NOMO-1 (cell line): ENCODE results near the gene POLR2E.
"Not testable (repeated sequence)": the region's sequence is repeated elsewhere in the genome, so short reads cannot be mapped to it uniquely, and the experiment has no call there.

Experiments used
- DNase-seq, 2 experiments: peaks; one replicate each; lab custom pipeline; 2025; ENCODE audit not compliant: unreplicated experiment in 2 of 2; lab: John Stamatoyannopoulos, UW

POLR2E gene

DNA sequence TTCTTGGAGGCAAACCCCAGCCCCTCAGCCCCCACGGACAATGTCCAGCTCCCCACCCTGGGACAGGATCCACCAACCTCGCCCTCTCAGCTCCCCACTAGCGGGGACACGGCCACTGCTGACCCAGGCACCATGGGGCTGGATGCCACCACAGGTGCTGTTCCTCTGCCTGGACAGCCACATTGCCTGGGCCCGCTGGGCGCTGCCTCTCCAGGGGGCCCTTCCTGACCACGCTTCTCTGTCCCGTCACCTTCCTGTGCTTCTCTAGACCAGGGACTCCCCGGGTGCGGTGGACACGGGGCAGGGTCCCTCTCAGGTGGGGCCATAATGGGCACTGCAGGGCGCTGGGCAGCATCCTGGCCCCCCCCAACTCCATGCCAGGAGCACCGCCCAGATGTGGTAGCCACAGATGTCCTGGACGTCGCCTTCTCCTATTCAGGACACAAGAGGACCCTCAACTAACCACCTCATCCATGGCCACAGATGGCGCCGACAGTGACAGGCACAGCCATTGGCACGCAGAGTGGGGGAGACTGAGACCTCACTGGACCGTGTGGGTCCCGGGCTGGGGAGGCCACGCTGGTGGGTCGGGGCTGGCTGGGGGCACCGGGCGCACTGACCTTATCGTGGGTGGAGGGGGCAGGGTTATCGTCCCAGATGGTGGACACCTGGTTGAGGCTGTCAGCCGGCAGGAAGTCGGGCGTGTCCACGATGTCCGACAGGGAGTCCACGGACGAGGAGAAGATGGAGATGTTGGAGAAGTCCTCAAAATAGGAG, 32.0 kb upstream of the POLR2E start:
- DNase-seq = no peak

DNA sequence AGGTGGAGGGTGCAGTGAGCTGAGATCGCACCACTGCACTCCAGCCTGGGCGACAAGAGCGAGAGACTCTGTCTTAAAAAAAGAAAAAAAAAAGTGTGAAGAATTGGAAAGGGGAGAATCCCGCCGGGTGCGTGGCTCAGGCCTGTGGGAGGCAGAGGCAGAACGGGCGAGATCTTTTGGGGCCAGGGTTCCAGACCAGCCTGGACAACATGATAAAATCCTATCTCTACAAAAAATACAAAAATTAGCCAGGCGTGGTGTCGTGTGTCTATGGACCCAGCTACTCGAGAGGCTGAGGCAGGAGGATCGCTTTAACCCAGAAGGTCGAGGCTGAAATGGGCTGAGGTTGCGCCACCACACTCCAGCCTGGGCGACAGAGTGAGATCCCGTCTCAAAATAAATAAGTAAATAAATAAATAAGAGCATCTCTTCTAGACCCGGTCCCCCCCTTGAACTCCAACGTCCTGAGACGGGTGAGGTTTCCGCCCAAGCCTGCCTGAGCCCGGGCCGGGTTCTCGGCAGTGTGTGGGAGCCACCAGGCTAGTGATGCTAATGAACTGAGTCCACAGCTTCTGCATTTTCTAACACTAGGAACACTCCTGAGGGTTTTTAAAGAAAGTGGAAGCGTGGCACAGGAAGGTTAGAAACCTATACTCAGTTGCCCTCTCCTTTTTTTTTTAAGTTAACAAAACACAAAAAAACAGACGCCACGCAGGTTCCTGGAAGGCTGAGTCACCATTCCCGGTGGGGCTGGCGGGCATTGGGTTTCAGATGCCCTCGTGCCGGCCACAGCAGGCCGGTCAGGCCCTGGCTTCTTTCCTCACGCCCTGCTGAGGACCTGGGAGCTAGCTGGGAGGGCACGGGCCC, 30.7 kb upstream of the POLR2E start:
- DNase-seq = no peak

DNA sequence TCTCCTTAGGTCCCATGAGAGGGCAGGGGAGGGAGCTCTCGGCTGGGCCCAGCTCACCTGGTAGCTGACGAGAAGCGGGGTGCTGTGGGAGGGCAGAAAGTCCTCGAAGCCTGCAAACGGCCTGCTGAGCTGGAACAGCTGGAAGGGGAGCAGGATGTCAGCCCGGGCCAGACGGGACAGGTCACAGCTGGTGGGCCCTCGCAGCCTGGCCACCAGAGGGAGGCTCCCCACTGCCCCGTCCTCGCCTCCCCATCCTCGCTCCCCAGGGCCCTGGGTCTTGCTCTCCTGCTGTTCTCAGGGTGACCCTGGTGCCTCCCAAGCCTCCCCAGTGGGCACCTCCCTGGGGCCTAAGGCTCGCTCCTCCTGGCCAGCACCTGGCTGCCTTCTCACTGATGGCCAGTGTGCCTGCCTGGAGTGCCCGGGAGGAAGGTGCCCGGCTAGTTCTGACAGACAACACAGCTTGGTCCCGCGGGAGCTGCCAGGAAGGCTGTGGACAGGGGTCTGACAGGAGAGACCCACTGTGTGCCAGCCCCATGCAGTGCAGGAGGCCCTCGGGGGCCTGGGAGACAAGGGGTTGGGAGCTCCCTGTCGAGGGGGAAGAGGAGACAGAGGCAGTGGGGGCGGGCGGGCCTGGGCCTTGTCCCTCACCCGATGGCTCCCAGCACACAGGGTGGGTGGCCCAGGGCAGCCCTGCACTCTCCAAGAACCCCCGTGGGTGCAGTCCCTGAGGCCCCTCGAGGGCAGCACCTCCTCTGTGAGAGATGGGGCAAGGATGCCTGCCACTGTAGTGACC, 28.9 kb upstream of the POLR2E start:
- no peak for DNase-seq

DNA sequence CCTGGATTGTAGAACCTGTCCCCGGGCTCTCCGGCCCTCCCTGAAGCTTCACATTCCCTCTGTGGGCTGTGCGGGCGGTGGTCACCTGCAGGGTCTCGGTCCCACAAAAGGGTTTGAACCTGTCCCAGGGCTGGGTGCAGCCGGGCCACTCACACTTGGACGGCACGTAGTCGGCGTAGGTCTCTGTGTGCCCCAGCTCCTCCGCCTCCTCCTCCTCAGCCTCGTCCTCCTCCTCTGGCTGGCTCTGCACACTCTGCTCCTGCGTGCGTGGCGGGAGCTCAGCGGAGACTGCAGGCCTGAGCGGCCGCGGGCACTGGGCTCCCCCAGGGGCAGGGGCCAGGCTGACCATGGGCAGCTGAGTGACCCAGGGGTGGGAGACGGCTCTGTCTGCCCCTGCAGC, 28.2 kb upstream of the POLR2E start:
- DNase-seq = no peak

DNA sequence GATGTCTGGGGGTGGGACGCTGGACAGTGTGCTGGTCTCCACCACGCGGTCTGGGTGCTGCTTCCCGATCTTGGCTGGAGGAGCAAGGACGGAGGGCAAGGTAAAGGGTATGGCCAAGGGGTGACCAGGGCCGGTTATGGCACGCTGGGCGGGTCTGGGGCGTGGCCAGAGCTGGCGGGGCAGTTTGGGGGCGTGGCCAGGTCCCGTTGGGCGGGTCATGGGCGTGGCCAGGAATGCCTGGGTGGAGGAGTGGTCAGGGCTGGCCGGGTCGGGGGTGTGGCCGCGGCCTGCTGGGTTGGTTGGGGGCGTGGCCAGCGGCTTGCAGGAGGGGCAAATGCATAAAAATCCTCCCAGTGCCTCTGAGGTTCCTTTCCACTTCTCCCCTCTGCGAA, 27.8 kb upstream of the POLR2E start:
- DNase-seq = no peak

DNA sequence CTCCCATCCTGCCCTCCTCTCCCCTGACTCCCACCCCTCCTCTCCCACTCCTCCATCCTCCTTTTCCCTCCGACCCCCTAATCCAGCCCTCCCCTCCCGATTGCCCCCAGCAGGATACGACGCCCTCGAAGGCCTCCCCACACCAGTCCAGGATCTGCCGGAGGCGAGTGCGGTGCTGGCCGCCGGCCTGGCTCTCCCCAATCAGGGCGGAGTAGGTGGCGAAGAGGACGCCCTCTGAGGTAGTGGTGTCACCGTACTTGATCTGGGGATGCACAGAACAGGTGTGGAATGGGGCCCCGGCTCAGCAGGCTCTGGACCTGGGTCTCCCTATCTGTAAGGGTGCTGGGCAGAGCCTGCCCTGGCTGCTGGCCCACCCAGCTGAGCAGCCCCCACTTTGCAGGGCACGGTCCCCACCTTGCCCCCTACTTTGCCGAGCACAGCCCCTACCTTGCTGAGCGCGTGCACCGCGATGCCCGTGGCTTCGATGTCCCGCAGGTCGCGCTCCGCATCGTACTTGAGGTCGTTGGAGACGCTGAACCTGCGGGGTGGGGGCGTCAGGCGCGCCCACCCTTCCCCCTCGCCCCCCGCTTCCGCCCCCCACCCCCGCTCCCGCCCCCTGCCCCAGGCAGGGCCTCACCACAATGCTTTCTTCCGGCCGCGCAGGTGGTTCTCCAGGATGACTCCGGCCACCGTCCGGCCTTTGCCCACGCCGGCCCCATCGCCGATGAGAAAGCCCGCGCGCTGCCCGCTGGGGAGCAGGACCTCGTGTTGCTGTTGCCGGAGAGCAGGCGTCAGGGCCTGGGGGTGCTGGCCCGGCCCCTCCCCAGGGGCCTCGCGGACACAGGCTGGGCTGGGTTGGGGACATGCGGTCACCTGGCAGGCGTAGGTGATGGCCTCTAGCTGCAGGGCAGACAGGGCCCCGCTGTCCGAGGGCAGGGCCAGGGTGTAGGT, 27.1 kb upstream of the POLR2E start:
- no peak for DNase-seq

DNA sequence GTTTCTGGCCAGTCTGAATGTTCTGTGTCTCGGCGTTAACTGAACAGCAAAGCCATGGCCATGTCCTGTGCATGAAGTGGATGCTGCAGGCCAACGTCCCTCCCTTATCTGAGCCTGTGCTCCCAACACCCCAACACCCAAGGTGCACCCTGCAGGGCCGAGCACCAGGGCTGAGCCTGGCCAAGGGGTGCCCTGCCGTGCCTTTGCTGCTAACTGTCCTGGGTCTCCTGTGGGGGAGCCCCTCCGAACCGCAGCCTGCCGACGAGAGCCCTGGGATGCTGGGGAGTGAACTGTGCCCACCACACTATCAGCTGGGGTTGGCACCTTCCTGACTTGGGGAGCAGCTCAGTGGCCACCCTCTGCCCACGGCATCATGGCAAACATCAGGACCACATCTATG, 26.2 kb upstream of the POLR2E start:
- no peak for DNase-seq

DNA sequence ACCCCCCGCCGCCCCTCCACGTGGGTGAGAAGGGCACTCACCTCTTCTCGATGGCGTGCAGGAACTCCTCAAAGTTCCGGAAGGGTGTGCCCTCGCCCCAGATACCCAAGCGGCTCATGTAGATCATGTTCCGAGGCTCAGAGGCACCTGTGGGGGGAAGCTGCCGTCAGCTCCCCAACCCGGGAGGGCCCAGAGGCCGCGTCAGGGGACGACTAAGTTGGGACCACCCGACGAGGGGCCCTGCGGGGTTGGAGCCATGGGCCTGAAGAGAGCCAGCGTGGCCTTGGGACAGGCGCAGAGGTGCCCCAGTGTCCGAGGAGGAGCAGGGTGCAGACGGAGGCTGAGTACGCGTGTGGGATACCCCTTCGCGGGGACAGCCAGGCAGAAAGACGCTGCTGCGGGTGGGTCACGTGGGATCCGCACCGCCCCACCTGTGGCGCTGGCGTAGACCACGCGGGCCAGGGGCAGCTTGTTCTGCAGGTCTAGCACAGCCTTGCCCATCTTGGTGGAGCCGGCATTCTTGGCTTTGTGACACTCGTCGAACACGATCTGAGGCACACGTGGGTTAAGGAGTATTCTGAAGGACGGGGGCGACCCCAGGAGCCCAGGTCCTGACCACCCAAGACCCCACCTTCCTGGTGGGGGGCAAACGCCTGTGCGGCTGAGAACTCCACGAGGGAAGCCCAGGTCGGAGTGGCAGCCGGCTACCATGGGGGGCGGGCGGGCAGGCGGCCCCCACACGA, 24.5 kb upstream of the POLR2E start:
- DNase-seq = no peak

DNA sequence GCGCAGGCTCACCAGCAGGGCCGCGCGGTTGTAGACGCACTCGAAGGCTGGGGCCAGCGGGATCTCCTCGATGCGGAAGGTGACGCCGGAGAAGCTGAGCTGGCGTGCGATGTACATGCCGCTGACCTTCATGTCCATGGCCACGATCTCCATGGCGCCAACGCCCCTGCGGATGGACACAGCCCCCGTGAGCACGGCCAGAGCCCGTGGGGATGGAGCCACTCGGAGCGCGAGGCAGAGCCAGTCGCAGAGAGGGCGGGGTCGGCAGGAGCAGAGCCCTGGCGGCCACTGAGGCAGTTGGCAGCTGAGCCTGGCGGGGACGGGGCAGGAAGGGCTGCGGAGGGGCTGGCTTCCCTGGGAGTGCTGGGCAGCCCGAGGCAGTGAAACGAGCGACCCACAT, 23.8 kb upstream of the POLR2E start:
- DNase-seq = no peak

DNA sequence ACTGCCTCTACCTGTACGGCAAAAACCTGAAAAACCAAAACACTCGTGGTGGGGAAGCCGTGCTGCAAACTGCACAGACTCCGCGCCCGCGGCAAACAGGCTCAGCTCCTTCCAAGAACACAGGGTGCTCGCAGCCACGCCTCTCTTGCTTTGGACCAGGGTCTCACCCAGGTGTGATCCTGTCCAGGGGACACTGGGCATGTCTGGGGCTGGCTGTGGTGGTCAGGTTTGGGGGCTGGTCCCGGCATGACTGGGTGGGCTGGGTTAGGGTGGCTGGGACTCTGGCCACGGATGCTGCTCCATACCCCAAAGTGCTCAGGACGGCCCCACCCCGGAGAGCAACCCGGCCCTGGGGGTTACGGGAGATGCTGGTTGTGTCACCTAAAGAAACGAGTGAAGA, 22.5 kb upstream of the POLR2E start:
- no peak for DNase-seq

DNA sequence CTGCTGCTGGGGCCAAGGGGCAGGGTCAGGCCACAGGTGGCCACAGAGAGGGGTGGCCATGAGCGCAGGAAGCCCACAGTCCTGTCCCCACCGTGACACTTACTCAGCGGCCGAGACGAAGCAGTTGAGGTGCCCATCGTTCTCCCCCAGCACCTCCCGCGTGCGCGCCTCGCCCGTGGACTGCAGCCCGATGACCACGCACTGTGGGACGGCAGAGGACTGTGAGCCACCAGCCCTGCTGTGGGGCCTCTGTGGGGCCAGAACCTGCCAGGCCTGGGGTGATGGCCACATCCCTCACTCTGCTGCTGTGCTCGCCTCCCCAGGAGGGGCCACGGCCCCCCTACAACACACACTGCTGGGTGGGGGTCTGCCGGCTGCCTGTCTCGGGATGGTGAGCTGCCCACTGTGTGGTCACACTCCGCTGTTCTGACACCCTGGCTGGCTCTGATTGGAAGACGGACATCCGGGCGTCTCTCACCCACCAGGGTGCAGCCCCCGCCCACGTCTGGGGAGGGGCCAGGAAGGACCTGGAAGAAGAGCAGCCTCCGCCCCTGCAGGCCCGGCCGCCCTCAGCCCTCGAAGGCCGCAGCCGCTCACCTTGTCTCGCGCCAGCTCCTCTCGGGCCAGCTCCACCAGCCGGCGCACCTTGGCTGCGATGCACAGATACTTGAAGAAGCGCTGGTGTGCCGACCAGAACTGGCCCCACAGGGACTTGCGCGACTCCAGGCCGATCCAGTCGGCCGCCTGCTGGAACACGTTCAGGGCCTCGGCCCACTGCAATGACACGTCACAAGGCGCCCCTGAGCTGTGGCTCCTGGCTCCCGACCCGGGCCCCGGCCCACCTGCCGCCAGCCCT, 21.8 kb upstream of the POLR2E start:
- DNase-seq = no peak

DNA sequence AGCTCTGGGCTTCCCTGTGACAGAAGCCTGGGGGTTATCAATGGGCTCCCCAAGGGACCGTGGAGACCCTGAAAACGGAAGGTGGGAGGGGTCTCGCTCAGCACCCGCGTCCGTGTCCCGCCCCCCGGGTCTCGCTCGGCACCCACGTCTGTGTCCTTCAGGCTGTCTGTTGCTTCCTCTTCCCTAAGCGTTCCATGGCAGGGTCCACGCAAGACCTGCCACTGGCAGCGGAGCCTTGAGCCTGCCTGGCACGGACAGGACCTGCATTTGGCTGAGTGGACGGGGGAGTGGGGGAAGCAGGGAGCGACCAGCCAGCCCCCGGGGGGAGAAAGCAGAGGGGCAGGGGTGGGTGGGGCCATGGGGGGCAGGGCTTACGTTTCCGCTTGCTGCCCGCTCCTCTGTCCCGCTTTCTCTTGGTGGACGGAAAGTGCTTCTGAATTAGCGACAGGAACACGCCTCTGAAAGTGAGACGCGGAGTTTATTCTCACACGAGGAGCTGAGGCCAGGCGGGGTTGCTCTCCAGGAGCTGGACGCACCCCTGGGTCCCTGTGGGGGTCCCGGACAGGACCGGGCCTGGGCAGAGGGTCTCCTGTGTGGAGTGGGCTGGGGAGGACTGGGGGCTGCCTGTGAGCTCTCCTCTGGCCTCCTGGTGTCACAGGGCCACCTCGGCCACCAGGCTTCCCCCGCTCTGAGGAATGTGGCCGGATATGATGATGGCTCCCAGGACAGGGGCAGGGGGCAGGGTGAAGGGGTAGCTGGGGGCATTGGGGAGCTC, 20.7 kb upstream of the POLR2E start:
- no peak for DNase-seq

DNA sequence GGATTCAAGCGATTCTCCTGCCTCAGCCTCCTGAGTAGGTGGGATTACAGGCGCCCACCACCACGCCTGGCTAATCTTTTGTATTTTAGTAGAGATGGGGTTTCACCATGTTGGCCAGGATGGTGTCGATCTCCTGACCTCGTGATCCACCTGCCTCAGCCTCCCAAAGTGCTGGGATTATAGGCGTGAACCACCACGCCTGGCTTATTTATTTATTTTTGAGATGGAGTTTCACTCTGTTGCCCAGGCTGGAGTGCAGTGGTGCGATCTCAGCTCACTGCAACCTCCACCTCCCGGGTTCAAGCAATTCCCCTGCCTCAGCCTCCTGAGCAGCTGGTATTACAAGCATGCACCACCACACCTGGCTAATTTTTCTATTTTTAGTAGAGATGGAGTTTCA, 19.6 kb upstream of the POLR2E start:
- DNase-seq = not testable (repeated sequence)

DNA sequence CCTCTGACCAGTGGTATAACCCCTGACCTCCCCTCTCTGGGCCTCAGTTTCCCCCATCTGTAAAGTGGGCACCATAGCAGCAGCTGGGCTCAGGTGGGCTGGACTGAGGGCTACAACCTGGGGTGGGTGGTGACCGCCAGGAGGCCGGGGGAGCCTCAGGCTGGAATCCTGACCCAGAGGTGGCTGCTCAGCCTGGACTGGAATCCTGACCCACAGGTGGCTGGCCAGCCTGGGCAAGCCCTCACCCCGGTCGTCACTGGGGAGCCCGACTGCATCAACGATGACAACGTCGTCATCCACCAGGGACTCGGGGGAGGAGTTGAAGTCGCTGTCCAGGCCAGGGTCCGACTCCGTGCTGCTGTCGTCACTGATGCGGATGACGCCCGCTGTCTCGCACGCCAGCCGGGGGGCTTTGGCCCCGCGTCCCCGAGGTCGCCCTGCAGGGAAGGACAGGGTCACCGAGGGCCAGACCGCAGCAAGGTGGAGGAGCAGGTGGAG, 18.9 kb upstream of the POLR2E start:
- DNase-seq = no peak

DNA sequence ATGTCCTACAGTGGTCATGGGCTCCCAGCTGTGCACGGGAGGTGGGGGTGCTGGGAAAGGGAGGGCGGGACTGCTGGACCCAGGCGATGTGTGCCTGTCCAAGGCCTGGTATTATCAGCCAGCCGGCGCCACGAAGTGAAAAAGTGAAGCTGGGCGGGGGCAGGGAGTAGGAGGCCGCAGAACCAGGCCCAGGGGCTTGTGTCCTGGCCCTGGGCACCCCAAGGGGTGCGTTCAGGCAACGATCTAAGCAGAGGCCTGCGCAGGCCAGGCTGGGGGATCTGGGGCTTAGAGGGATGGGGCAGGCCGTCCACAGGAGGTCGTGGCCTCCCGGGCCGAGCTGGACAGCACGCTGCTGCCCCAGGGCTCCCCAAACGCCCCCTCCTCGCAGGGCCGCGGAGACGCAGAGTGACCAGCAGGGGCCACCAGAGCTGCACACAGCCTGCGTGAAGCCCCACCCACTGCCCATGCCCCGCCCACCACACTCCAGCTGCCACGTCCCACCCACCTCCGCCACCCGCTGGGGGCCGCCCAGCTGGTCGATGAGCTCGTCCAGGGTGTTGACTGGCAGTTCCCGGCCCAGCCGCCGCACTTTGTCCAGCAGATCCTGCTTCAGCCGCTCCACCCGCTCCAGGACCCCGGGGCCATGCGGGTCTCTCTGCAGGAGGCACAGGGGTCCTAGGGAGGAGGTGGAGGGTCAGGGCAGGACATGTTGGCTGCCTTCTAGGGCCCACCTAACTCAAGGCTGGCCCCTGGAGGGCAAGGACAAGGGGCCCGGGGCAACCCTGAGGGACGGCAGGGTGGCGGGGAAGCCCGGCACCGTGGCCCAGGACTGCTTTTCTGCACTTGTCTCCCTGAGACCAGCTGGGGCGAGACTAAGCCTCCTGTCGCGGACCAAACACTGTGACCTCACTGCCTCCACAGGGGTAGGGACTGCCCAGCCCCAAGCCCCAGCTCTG, 18.1 kb upstream of the POLR2E start:
- peak; percentile 46 to 76 for DNase-seq

DNA sequence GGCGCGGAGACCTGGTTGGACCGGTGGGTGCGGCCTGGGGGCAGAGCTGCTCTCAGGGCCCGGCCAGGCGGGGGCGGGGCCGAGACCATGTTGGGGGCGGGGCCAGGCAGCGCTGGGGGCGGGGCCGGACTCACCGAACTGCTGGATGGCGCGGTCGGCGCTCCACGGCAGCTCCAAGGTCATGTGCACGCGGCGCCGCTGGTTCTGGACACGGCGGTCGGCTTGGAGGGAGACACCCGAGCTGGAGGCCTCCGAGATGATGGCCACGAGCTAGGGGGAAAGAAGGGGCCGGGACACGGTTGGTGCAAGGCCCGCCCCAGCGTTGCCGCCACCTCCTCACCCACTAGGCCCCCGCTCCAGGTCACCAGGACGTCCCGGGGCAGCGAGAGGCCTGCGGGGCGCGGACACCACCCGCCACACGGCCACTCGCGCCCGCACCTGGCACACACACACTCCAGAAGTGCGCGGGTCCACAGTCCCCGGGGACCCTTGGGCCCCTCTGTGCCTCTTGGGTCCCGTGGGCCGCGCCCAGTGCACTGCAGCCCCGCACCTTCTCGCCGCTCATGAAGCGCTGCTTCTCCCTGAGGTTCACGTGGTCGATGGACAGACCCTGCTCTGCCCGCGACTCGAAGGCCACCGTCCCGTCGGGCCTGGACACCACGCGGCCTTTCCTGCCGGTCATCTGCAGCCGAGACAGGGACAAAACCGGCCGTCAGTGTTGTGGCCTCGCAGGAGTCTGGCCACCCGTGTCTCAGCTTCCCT, 17.3 kb upstream of the POLR2E start:
- DNase-seq = no peak
